Stimulated activated naive CD4-positive, alpha-beta T cell (primary cell): ENCODE measurements around the gene STAMBPL1.
"Not testable (repeated sequence)": the region's sequence is repeated elsewhere in the genome, so short reads cannot be mapped to it uniquely, and the experiment has no call there.

Source experiments
- DNase-seq, 6 experiments: peaks; one replicate each; lab custom pipeline; 2025; lab: John Stamatoyannopoulos, UW

STAMBPL1 gene

DNA sequence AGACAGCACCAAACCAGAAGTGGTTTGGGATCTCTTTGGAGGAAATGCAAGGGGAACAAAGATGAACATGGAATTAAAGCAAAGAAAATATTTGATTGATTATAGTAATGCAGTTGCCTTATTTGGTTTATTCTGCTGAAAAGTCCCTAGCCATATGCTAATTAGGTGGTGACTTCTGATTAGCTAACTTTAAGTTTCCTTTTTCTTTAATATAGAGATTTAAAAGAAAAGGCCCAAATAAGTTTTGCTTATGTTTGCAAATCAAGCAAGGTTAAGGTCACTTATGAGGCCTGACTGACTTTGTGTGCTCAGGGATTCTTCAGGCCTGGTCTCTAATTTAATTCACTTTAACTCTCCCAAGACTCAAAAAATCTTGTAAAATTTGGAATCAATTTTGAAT, 22.2 kb upstream of the STAMBPL1 start:
- DNase-seq, result no peak

DNA sequence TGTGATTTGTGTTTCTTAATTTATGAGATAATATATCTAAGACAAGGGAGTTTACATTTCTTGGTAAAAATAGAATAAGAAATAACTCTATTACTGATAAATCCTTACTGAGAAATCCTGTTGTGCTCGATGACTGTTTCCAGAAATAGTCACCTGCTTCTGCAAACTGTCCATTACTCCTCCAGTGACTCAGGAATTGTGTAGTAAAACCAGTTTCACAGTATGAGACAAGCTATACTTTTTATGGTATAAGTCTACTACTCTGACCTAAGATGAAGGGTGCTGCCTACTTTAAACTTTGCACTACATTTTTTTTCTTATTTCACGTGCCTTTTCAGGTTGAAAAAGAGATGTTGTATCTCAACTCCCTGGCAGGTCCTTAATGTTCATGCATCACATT, 21.6 kb upstream of the STAMBPL1 start:
- no peak for DNase-seq

DNA sequence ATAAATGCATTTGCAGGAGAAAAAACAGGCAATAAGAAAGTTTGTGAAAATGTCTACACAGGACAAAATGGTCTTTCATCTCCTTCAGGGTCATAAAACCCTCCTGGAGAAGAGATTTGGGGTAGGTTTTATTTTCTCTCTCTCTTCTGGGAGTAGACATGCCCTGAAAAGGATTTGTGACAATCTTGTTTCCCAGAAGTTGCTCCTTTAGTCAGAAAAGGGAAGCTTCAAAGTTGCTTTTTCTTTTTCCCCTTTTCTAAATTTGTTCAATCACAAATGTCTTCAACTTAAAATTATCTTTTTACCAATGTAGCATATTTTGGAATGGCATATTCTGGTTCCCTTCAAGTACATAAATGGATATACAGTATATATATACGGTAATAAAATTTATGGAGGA, 19.0 kb upstream of the STAMBPL1 start:
- DNase-seq, result no peak

DNA sequence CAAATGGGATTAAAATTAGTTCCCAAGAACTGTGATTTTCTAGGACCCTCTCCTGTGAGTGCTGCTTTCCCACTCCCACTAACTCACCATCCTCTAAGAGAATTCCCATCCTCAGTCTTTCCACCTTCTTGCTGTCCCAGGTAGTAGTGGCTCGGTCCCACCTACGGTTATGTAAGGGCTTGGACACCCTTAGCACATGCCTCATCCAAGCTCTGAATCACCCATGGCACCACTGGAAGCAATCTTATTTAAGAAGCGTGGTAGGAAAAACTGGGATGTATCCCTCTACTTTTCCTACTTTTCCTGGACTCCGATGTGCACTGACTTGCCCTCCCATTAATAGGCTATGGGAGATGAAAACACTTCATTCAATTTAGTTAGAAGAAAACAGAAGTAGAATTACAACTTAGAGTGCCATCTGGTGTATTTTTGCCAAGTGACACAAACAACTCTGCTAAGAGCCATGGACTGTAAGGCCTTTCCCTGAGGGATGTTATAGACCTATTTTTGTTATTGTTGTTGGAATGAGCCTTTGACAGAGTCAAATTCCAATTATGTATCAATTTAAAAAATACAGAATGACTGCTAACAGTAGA, 14.7 kb upstream of the STAMBPL1 start:
- no peak for DNase-seq

DNA sequence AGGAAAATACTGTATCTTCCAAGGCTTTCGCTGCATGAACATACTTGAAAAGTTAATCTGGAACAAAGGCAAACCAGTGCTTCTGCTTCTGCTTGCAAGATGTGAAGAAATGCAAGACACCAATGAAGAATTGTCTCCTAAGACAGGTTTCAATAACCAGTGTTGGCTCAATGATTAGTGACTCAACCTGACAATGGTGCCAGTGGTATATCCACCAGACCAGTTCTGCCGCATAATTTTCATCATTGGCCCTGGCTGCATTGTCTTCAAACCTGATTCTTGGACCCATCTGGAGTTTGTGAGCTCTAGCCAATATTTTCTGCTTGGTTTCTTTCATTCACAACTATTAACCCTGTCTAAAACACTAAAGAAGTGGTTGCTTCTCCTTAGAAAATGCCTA, 13.6 kb upstream of the STAMBPL1 start:
- no peak for DNase-seq

DNA sequence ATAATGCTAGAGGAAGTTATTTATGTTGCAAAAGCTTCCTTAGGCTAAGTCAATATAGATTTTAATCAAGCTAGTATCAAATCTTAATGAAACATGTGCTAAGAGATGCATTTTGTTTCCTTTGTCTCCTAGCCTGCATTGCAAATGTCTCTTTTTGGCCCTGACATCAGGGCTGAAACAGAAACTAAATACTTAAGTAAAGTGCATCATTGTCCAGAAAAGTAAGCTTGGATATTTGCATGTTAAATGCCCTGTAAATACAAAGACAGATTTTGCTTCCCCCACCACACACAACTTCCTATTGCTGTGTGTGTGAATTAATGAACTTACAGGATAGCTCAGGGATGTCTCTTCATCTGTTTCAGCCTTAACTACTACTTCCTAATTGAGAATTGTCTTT, 10.0 kb upstream of the STAMBPL1 start:
- no peak for DNase-seq

DNA sequence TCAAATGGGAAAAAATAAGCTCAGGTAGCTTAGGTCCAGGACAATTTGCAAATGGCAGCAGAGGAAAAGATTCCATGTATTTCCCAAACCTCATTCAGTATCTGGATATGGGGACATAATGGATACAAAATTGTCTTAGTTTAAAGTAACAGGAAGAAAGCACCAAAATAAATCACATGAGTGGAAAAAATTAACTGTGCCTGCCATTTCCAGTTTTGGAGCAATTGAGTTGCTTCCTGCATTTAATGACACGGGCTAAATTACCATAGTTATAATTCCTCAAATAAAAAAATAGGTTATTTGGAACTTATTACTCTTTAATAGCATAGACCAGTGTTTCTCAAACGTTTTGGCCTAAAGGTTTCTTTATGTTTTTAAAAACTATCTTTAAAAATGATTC, 6.3 kb upstream of the STAMBPL1 start:
- DNase-seq, result no peak

DNA sequence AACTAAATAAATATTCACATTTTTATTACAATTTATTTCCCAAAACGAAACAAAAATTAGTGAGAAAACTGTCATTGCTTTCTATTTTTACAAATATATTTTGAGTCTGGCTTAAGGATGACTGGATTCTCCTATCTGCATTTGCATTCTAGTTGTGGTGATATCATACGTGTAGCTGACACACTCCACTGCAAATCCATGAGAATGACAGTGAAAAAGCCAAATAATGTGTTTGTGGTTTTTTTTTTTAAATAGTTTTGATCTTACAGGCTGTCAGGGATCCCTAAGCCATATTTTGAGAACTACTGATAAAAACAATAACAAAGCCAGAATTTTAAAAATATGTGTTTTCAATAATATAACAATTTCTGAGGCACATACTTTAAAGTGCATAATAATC, 5.8 kb upstream of the STAMBPL1 start:
- DNase-seq, result no peak

DNA sequence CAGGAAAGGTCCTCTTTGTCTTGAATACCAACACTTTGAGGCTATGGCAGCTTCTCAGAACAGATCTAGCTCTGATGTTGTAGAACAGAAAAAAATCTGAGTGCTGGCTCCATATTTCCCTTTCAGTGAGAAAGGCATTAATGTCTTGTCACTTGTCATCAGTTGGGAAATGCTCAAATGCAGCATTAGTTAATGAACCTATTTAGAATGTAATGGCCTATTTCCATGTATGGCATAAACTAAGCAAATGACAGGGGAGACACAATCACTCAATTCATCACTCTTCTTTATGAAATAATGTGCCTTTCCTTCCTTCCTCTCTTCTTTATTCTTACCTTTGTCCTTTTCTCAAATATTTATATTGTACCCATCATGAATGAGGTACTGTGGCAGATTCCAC, 5.0 kb upstream of the STAMBPL1 start:
- no peak for DNase-seq

DNA sequence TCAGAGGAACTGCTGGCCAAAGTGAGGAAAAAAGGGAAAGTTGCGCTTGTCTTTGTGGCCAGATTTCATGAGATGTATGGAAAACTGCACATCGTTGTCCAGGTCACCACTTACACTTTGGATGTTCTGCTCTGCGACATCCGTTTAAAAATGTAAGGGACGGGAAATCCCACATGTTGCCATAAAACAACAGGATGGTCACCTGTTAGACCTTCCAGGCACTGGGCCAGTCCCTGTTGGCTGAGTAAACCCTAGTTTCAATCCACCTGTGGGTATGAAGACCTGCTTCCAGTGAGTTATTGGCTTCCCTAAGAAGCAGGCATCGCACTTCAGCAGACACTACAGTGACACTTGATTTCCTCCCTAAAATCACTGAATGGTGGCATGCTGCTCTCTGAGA, 2.7 kb upstream of the STAMBPL1 start:
- DNase-seq, result no peak

DNA sequence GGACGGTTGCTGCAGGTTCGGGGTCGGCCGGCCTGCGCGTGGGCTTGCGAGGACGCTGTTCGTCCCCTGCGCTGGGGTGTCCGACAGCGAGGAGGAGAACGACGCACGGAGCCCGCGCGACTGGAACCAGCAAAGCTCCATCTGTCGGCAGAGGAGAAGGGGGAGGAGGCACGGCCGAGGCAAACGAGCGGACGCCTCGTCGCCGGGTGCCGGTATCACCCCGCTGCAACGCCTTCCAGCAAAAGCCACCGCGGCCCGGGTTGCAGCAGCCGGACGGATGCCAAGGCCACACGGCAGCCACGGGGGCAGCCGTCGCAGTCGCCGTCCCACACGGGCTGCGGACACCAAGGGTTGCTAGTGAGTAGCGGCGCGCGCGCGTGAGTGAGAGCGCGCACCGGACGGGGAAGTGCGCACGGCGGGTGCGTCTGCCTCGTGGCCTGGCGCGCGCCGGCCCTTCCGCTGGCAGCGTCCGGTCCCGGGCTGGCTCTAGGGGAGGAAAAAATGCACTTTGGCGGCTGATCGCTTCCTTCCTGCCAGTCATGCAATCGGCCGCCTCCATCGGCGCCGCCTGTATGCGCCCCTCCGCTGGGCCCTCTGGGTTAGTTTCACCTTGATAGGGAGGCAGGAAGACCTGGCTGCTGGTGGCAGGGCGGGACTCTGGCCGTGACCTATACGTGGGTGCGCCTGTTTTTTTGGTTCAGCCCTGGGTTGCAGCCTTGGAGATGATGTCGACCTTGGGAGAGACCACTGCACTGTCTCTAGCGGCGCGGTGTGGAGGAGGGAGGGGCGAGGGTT, 434 bp downstream of the STAMBPL1 start:
- DNase-seq, result peak; percentile 45 to 87 (median 71)

DNA sequence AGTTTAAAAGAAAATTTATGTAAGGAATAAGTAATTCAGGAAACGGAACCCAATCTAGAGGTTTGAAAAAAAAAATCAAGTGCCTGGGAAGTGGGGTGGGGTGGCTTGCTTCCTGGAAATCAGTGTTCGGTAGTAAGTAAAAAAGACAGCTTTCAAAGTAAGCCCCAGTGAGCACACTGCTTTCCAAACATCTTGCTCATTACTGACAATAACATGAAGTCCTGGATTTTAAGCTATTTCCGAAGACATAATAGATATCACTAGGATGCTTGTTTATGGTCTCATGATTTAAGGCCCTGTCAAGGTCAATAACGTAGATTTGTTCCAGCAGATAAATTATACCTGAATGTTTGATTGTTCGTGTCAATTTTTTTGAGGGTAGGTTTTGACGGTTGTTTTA, 1.3 kb downstream of the STAMBPL1 start:
- no peak for DNase-seq

DNA sequence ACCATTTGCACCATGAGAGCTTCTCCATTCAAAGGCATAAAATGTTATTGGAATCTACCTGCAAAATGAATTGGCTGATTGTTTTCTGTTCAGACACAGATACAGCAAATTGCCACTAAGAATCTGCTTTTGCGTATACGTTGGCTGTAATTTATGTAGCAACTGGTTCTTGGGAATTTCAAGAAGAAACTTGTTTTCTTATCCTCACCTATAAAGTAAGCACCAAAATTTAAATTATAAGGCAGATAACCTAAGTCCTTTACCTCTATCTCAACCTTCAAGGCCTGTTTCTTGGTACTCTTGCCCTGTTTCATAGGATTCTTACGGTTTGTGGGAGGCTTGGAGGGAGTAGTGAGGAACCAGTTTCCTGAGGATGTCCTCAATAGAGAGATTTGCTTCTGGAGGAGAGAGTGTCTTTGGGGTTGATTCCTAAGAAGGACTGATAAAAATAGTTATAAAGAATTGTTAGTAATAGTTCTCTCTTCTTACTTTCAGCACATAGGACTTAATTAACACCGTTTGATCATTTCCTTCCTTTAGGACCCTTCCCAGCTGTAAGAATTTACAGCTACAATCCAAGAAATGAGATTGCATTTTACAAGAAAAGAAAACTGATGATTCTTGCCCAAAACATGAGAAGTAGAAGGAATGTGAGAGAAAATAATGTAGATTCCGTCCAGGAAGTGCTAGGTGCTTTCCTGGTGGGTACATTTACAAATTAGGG, 2.0 kb downstream of the STAMBPL1 start:
- no peak for DNase-seq

DNA sequence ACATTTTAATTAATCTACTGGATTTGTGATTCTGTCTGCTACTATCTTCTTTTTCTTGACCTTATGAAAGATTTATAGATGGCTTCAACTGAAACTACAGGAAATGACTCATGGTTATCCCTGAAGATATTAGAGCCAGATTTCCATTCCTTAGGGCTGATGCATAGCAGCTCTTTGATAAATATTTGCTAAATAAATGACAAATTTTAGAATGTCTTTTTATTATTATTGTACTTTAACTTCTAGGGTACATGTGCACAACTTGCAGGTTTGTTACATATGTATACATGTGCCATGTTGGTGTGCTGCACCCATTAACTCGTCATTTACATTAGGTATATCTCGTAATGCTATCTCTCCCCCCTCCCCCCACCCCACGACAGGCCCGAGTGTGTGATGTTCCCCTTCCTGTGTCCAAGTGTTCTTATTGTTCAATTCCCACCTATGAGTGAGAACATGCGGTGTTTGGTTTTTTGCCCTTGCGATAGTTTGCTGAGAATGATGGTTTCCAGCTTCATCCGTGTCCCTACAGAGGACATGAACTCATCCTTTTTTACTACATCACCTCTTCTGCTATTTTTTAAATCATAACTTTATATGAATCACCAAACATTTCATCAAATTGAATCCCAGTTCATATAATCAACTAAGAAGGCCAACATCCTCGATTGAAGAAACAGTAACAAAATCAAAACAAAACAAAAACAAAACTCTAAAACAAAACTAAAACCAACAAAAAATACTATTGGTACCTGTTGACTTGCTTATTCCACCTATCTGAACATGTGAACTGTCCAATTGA, 2.8 kb downstream of the STAMBPL1 start:
- DNase-seq, result not testable (repeated sequence)

DNA sequence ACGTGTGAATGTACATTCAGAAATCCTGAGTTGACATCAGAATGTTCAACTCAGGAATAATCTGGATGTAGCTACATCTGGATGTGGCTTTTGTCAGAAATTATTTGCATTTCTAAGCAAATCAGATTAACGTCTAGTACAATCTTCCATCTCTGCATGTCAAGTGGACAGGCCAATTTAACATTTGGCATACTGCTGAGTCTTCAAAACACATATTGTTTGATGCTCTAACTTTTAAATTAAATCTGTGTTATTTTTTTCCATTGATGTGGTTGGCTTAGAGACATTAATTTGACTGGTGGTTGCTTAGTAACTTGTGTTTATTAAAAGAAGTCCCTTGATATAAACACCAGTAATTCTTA, 3.4 kb downstream of the STAMBPL1 start:
- DNase-seq, result no peak

DNA sequence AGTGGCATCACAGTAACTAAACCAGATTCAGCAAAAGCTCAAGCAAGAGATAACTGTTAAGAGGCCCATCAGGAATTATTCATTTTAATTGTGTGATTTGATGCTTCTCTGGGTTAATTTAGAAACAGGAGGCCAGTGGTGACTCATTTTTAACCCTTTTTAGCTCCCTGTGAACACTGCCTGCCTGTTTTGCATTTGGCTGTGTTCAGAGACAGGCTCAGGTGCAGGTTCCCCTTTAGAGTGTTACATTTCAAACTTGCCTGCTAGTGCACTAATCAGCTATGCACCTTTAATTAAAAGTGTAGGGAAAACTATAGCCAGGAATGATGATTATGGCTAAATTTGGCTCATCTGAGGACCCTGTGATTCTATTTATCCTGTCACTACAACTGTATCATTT, 6.5 kb downstream of the STAMBPL1 start:
- DNase-seq, result no peak

DNA sequence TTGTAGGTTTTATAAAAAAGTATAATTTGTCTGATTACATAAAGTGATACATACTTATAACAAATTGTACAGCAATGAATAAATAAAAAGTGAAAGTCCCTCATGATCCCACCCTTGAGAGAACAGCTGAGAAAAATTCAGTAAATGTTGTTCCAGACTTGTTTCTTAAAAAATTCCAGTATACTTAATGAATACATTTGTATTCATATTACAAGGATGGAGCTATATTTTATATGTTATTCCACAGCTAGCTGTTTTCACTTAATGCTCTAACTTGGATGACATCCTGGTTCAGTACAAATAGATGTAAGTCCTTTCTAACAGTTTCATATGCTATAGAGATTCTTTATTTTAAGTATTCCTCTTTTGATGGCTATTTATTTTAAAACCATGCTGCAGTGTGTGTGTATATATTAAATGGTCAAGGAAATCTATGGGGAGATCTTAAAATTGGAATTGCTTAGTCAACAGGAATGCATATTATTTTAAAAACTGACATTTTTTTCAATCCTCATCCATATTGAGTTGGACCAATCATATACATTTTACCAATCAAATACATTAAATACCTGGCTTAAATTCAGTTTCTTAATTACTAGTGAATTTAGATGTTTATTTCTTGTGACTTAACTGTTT, 8.9 kb downstream of the STAMBPL1 start:
- DNase-seq, result no peak

DNA sequence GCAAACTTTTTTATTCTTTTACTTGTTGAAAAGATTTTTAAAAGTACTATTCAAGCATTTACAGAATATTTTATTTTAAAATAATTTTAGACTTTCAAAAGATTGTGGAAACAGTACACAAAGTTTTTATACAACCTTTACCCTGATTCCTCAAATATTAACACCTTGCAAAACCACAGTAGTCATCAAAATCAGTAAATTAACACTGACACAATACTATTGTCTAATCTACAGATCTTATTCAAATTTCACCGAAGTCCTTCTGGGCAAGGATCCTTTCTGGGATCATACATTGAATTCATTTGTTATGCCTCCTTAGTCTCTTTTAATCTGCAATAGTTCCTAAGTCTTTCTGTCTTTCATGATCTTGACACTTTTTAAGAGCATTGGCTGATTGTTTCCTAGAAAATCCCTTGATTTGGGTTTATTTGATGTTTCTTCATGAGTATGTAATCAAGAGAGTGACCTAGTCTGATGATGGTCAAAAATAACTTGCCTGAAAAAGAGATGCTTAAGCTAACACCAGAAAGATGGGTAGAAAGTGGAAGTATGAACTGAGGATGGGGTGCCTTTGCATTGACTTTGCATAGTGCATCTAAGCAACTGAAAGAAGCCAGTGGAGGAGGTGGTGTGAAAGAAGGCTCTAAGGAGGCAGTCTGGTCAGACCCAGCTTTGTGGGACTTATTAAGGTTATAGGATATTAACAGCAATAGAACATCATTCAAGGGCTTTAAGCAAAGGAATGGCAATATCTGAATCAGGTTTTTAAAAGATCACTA, 9.7 kb downstream of the STAMBPL1 start:
- no peak for DNase-seq

DNA sequence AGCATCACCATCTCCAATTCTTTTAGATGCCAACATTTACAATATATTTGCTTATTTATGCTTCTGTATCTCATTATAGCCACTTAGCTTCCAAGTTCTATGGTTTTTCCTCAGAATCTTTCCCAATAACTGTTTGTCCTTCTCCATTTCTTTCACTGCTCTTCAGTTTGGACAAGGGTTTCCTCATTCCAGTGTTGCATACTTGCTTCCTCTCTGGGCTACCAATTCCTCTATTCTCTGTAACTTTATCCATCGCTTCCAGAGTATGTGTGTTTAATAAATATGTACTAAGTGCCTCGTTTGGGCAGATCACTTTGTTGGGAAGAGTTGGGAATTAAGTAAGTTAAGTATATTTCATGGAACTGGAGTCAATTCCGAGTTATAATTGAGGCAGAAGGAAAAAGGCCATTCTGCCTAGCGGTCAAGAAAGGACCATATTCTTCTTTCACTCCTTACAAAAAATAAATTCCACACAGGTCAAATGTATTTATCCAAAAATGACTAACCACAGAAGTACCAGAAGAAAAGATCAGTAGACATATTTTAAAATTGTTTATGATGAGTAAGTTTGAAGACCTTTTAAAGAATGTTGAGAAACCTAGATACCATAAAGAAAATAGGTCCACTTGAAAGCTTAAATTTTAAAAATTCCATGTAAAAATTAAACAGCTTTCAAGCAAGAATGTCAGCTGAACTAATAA, 10.8 kb downstream of the STAMBPL1 start:
- no peak for DNase-seq

DNA sequence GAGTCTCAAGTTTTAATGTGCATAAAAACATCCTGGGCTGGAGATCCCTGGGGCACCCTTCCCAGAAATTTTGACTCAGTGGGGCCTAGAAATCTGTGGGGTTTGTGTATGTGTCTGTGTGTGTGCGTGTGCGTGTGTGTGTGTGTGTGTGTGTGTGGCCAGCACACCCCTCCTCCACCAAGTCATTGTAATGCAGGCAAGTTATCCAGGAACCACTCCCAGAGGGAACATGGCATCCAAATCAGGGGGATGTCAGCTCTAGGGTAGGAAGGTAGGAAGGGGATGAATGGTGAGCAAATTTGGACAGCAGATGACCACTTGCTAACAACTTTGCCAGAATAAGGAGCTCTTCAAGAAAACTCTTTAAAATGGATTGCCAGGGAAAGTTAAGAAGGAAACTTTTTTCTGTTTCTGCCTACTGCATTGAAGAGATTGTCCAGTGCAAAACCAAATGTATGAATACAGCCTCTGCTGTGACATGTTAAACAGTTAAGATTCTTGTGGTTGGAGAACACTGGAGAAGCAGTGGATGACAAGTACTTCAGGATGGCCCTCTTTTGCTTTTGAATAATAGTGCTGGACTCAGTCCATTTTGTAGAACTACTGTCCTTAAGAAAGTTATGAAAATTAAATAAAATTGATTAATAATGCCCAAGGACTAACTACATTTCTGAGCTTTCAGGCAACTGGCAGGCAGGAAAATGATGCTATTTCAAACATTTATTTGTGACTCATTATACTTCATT, 12.3 kb downstream of the STAMBPL1 start:
- DNase-seq, result no peak
